HL-60 (cell line): ENCODE results near the gene SPDYE1.
"Not testable (repeated sequence)": the region's sequence is repeated elsewhere in the genome, so short reads cannot be mapped to it uniquely, and the experiment has no call there.

Experiments
- GABPA ChIP-seq: IDR thresholded peaks from 2 replicates; pipeline ENCODE4 v1.6.1; 2012; ENCODE audit warnings: low read depth
- POLR2AphosphoS5 ChIP-seq: IDR thresholded peaks from 2 replicates; pipeline ENCODE4 v1.6.1; 2012; ENCODE audit warnings: low read depth
- TF ChIP-seq, protein P1 (sequence below): IDR thresholded peaks from one replicate; pipeline ENCODE4 v1.5.1; 2011; ENCODE audit warnings: low read length, control low read depth, inconsistent platforms; ENCODE audit not compliant: insufficient read depth
- TF ChIP-seq, protein P2 (sequence below): IDR thresholded peaks from 2 replicates; pipeline ENCODE4 v1.6.1; 2012; ENCODE audit warnings: low read depth; ENCODE audit not compliant: insufficient replicate concordance

DNA sequence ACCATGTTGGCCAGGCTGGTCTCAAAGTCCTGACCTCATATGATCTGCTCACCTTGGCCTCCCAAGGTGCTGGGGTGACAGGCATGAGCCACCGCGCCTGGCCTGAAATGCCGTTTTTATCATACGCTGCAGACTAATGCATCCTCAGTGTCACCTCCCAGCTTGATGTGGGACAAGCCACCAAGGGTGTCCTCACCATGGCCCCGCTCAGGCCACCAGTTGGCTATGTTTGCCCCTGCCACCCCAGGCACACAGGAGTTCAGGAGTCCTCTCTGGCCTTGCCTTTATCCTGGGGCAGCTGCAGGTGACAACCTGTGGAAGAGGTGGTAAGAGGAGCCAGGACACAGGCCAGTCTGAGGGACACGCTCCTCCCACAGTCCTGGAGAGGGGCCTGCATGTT lies 3.0 kb upstream of the SPDYE1 start:
- TF ChIP-seq GABPA, POLR2AphosphoS5: not testable (repeated sequence)
- TF ChIP-seq, protein P1, sequence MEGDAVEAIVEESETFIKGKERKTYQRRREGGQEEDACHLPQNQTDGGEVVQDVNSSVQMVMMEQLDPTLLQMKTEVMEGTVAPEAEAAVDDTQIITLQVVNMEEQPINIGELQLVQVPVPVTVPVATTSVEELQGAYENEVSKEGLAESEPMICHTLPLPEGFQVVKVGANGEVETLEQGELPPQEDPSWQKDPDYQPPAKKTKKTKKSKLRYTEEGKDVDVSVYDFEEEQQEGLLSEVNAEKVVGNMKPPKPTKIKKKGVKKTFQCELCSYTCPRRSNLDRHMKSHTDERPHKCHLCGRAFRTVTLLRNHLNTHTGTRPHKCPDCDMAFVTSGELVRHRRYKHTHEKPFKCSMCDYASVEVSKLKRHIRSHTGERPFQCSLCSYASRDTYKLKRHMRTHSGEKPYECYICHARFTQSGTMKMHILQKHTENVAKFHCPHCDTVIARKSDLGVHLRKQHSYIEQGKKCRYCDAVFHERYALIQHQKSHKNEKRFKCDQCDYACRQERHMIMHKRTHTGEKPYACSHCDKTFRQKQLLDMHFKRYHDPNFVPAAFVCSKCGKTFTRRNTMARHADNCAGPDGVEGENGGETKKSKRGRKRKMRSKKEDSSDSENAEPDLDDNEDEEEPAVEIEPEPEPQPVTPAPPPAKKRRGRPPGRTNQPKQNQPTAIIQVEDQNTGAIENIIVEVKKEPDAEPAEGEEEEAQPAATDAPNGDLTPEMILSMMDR: not testable (repeated sequence)
- TF ChIP-seq, protein P2, sequence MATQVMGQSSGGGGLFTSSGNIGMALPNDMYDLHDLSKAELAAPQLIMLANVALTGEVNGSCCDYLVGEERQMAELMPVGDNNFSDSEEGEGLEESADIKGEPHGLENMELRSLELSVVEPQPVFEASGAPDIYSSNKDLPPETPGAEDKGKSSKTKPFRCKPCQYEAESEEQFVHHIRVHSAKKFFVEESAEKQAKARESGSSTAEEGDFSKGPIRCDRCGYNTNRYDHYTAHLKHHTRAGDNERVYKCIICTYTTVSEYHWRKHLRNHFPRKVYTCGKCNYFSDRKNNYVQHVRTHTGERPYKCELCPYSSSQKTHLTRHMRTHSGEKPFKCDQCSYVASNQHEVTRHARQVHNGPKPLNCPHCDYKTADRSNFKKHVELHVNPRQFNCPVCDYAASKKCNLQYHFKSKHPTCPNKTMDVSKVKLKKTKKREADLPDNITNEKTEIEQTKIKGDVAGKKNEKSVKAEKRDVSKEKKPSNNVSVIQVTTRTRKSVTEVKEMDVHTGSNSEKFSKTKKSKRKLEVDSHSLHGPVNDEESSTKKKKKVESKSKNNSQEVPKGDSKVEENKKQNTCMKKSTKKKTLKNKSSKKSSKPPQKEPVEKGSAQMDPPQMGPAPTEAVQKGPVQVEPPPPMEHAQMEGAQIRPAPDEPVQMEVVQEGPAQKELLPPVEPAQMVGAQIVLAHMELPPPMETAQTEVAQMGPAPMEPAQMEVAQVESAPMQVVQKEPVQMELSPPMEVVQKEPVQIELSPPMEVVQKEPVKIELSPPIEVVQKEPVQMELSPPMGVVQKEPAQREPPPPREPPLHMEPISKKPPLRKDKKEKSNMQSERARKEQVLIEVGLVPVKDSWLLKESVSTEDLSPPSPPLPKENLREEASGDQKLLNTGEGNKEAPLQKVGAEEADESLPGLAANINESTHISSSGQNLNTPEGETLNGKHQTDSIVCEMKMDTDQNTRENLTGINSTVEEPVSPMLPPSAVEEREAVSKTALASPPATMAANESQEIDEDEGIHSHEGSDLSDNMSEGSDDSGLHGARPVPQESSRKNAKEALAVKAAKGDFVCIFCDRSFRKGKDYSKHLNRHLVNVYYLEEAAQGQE: not testable (repeated sequence)
